ENCODE measurements around the gene CLIP4. TPM values are rescaled to one million over a fixed set of nuclear protein-coding genes. Genes with fewer than 3 reads are reported as not detected.
A peak's percentile ranks its signal among the peaks of the same experiment; 100 is the strongest.

Gene CLIP4
- total and polyA plus RNA-seq, 11 donors = 9.6 to 57.4 (median 42.6) TPM

GRCh38 chr2:29110916-29111535 lies 4.2 kb upstream of the CLIP4 start:
- intact Hi-C loops (cut with DNase I) = loop anchor here in 2 of 10 donors (5.0 to 10.0 kb wide), 2 partner anchors 39 to 96 kb away; partner anchors contain the start of gene PCARE (in 1 of the 2)
- H3K4me3 ChIP-seq = no peak overlapping the region
- WGBS, 4 donors = 68 to 79% (median 71%) methylated on average over 4 of the region's 4 CpGs
- peaks cover 0 to 3% (median 0%) of the 10 kb centered on the region in 9 donors for H3K27me3 ChIP-seq
- H3K36me3 ChIP-seq = no peaks in the 10 kb centered on the region
- H3K4me1 ChIP-seq = peaks cover 0 to 32% (median 7%) of the 10 kb centered on the region in 12 donors
- no peak for ATAC-seq
- H3K9me3 ChIP-seq = no peaks in the 10 kb centered on the region
- no peak for TF ChIP-seq POLR2A (IDR thresholded peaks at IDR 0.05)
- no peak for TF ChIP-seq CTCF (IDR thresholded peaks at IDR 0.05)
- peak overlapping the region in 1 of 12 donors; percentile 7 for H3K27ac ChIP-seq
- no peak for DNase-seq

DNA sequence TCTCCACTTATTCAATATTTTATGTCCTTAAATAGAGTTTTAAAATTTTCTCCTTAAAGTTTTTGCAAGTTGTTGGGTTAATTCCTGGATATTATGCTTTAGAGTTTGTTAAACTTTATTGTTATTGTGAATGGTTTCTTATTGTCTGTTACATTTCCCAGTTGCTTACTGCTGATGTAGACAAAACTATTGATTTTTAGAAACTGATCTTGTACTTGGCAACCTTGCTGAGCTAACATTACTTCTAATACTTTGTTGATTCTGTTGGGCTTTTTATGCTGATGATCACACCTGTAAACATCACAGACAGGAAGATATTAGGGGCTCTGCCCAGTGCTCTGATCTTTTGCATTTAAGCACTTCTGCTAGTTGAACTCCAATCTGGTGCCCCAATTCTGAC lies 2.8 kb upstream of the CLIP4 start:
- peaks cover 0 to 42% (median 15%) of the 10 kb centered on the region in 12 donors for H3K4me1 ChIP-seq
- peaks cover 0 to 3% (median 0%) of the 10 kb centered on the region in 9 donors for H3K27me3 ChIP-seq
- no peaks in the 10 kb centered on the region for H3K9me3 ChIP-seq
- H3K36me3 ChIP-seq = no peaks in the 10 kb centered on the region
- intact Hi-C loops (cut with DNase I) = loop anchor here in 2 of 10 donors (5.0 to 10.0 kb wide), 2 partner anchors 40 to 98 kb away; partner anchors contain the start of gene PCARE (in 1 of the 2)
- no peak for DNase-seq
- no peak for ATAC-seq
- no peak overlapping the region for H3K4me3 ChIP-seq
- H3K27ac ChIP-seq = no peak overlapping the region
- TF ChIP-seq CTCF (IDR thresholded peaks at IDR 0.05) = no peak
- no peak for TF ChIP-seq POLR2A (IDR thresholded peaks at IDR 0.05)

GRCh38 chr2:29113027-29113686 lies 2.1 kb upstream of the CLIP4 start:
- TF ChIP-seq POLR2A (IDR thresholded peaks at IDR 0.05) = no peak
- TF ChIP-seq CTCF (IDR thresholded peaks at IDR 0.05) = no peak
- Histone ChIP-seq H3K36me3 (no peaks in the 10 kb centered on the region), H3K27me3 (peaks cover 0 to 3% (median 0%) of the 10 kb centered on the region in 9 donors), H3K4me1 (peaks cover 0 to 49% (median 17%) of the 10 kb centered on the region in 12 donors), H3K4me3 (no peak overlapping the region), H3K9me3 (no peaks in the 10 kb centered on the region), H3K27ac (peak overlapping the region in 1 of 12 donors; percentile 42)
- ATAC-seq = no peak
- WGBS, 4 donors = 65 to 71% (median 67%) methylated on average over 5 of the region's 5 CpGs
- no peak for DNase-seq
- intact Hi-C loops (cut with DNase I) = loop anchor here in 2 of 10 donors (5.0 to 10.0 kb wide), 2 partner anchors 41 to 98 kb away; partner anchors contain the start of gene PCARE (in 1 of the 2)

- Histone ChIP-seq H3K36me3 (no peaks in the 10 kb centered on the region), H3K9me3 (no peaks in the 10 kb centered on the region), H3K27me3 (peaks cover 0 to 3% (median 0%) of the 10 kb centered on the region in 9 donors), H3K27ac (peak overlapping the region in 7 of 12 donors; percentile 75 to 94 (median 84)), H3K4me1 (peaks cover 0 to 54% (median 17%) of the 10 kb centered on the region in 12 donors), H3K4me3 (no peak overlapping the region)
- 21 to 32% (median 26%) methylated on average over 4 of the region's 4 CpGs for WGBS, 4 donors
- intact Hi-C loops (cut with DNase I) = loop anchor here in 3 of 10 donors (2.0 to 10.0 kb wide), 3 partner anchors 42 to 99 kb away; partner anchors contain the start of gene PCARE (in 1 of the 3)
- ATAC-seq = peak in 3 of 4 donors; percentile 17 to 71 (median 53)
- DNase-seq = peak; percentile 33 to 72 (median 63)
- TF ChIP-seq POLR2A (IDR thresholded peaks at IDR 0.05) = no peak
- TF ChIP-seq CTCF (IDR thresholded peaks at IDR 0.05) = no peak
Observed at GRCh38 chr2:29113891-29114321, 1.3 kb upstream of the CLIP4 start.

All from heart left ventricle (tissue), 16 donors.